ENCODE measurements around the gene MEIS1.

DNA sequence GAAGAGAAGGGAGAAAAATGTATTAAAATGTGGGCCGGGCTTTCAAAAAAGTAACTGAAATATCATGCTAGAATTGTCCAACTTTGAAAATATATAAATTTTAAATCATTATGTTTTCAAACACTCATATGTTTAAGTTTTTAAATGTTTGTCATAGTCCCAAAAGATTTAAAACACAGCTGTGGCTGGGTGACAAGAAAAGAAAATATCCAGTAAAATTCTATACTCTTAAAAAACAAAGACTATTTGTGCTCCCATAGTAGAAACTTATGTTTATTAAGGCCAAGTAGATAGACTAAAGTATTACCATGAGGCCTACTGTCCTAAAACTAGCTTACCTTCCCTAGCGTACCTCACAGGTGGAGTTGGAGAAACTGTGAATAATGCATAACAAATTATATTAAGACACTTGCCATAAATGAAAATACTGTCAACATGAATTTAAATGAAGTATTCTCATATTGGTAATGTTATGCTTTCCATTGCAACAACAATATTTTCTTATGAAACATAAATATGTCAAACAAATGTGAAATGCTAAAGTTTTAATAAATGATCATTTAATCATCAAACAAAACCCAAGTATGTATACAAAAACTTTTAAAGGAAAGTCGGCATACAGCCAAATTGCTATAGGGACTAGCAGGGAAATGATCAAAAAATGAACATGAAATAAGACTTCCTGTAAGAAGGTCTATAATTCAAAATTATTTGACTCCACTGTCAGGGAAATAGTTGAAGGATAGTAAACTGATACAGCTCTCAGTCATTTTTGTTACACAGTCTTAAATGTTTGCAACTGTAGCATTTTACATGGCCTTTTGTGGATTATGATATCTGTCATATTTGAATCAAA, 13.4 kb downstream of the MEIS1 start:
- TF ChIP-seq POLR2AphosphoS5 (IDR thresholded peaks at IDR 0.05; ENCODE audit: low read depth, low read length) (no peak), POLR2A (IDR thresholded peaks at IDR 0.05; ENCODE audit: low read depth, low read length) (no peak), TAF1 (IDR thresholded peaks at IDR 0.05; ENCODE audit: borderline replicate concordance, low read depth, low read length) (no peak)

Measured in GM12892 (cell line).